ENCODE data around the gene DNM3. TPM values are rescaled to one million over a fixed set of nuclear protein-coding genes. Genes with fewer than 3 reads are reported as not detected.

DNM3 gene
- total RNA-seq, 1 experiment from 2014 or later = 1.2 TPM

DNA sequence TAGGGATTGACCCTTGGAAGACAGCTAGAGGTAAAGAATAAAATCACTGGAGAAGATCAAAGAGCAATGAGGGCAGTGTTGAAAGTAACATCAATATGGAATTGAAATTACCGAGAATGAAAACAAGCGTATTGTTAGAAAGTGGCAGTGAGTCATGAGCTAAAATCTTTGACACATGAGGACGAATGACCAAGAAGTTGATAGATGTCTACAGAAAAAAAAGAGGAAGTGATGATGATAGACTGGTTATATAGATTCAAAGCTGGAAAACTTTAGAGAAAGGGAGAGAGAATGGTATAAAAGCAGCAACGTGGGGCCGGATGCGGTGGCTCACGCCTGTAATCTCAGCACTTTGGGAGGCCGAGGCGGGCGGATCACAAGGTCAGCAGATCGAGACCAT is 12.5 kb upstream of the DNM3 start:
- H3K27me3 Mint-ChIP-seq (ENCODE audit: unreplicated experiment) = peaks cover 41% of the 10 kb centered on the region
- H3K36me3 Mint-ChIP-seq (ENCODE audit: insufficient read depth, unreplicated experiment) = no peaks in the 10 kb centered on the region
- DNase-seq = no peak
- CTCF ChIA-PET = interaction anchor here (0.8 kb wide), 1 partner anchor 12 kb away, joined by 3 read pairs; no protein-coding TSS in a partner anchor
- H3K27ac Mint-ChIP-seq (ENCODE audit: unreplicated experiment) = no peak overlapping the region
- peaks cover 22% of the 10 kb centered on the region for H3K9me3 Mint-ChIP-seq (ENCODE audit: low read depth, unreplicated experiment)
- H3K4me3 Mint-ChIP-seq (ENCODE audit: low read depth, unreplicated experiment) = no peak overlapping the region
- BruUV-seq (replicated peaks) = no TSS peak
- intact Hi-C loops (cut with micrococcal nuclease; ENCODE audit: unreplicated experiment) = no loop called here
- H3K4me1 Mint-ChIP-seq (ENCODE audit: low read depth, unreplicated experiment) = no peaks in the 10 kb centered on the region
- TF ChIP-seq, protein P1, sequence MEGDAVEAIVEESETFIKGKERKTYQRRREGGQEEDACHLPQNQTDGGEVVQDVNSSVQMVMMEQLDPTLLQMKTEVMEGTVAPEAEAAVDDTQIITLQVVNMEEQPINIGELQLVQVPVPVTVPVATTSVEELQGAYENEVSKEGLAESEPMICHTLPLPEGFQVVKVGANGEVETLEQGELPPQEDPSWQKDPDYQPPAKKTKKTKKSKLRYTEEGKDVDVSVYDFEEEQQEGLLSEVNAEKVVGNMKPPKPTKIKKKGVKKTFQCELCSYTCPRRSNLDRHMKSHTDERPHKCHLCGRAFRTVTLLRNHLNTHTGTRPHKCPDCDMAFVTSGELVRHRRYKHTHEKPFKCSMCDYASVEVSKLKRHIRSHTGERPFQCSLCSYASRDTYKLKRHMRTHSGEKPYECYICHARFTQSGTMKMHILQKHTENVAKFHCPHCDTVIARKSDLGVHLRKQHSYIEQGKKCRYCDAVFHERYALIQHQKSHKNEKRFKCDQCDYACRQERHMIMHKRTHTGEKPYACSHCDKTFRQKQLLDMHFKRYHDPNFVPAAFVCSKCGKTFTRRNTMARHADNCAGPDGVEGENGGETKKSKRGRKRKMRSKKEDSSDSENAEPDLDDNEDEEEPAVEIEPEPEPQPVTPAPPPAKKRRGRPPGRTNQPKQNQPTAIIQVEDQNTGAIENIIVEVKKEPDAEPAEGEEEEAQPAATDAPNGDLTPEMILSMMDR (IDR thresholded peaks at IDR 0.05; ENCODE audit: unreplicated experiment) = no peak

DNA sequence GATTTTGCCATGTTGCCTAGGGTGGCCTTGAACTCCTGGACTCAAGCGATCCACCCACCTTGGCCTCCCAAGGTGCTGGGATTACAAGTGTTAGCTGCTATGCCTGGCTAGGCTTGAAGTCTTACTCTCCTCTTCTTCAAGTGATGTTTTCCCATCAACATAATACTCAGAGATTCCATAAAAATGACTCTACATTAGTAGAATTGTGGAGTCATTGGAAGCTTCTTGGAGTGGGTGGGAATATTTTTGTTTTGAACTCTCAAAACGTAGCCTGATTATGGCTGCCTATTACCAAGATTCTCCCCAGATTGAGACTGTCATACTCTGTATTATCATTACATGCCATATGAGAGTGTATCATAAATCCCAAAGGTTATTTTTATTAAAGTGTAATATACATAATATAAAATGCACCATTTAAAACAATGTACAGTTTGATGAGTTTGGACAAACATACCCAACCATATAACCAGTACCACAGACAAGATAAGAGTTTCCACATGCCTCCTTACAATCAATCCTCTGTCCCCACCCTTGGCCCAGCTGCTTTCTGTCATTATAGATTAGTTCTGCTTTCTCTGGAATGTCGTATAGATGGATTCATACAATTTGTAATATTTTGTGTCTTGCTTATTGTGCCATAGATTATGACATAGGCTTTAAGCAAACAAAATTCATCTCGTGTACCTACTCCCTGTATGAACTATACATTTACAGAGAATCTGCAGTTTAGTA is 8.0 kb upstream of the DNM3 start:
- TF ChIP-seq, protein P1 (IDR thresholded peaks at IDR 0.05; ENCODE audit: unreplicated experiment) = no peak
- DNase-seq = no peak
- CTCF ChIA-PET = no interaction called here
- Mint-ChIP-seq H3K27ac (ENCODE audit: unreplicated experiment) (no peak overlapping the region), H3K27me3 (ENCODE audit: unreplicated experiment) (peaks cover 23% of the 10 kb centered on the region), H3K4me1 (ENCODE audit: low read depth, unreplicated experiment) (no peaks in the 10 kb centered on the region), H3K9me3 (ENCODE audit: low read depth, unreplicated experiment) (peaks cover 5% of the 10 kb centered on the region), H3K4me3 (ENCODE audit: low read depth, unreplicated experiment) (no peak overlapping the region), H3K36me3 (ENCODE audit: insufficient read depth, unreplicated experiment) (no peaks in the 10 kb centered on the region)
- BruUV-seq (replicated peaks) = no TSS peak
- intact Hi-C loops (cut with micrococcal nuclease; ENCODE audit: unreplicated experiment) = no loop called here

DNA sequence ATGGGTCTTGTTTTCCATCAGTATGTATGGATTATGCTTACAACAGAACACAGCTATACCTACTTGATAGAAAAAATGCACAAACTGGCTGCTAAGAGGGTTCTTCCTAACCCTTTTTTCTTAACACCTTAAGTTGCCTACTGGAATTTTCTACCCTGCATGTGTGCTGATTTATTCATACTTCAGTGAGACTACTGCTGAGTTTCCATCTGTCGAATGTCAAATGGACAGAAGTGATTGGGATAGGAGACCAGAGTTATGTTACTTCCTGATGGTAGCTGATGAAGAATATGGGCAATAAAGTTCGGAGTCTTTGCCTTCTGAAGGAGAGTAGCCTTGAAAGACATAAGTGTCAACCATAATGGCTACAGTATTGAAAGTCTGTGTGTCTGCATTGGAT is 6.5 kb upstream of the DNM3 start:
- TF ChIP-seq, protein P1 (IDR thresholded peaks at IDR 0.05; ENCODE audit: unreplicated experiment) = no peak
- no peaks in the 10 kb centered on the region for H3K4me1 Mint-ChIP-seq (ENCODE audit: low read depth, unreplicated experiment)
- no peaks in the 10 kb centered on the region for H3K36me3 Mint-ChIP-seq (ENCODE audit: insufficient read depth, unreplicated experiment)
- H3K27me3 Mint-ChIP-seq (ENCODE audit: unreplicated experiment) = peaks cover 29% of the 10 kb centered on the region
- DNase-seq = no peak
- intact Hi-C loops (cut with micrococcal nuclease; ENCODE audit: unreplicated experiment) = no loop called here
- H3K27ac Mint-ChIP-seq (ENCODE audit: unreplicated experiment) = no peak overlapping the region
- no peaks in the 10 kb centered on the region for H3K9me3 Mint-ChIP-seq (ENCODE audit: low read depth, unreplicated experiment)
- BruUV-seq (replicated peaks) = no TSS peak
- CTCF ChIA-PET = no interaction called here
- no peak overlapping the region for H3K4me3 Mint-ChIP-seq (ENCODE audit: low read depth, unreplicated experiment)

DNA sequence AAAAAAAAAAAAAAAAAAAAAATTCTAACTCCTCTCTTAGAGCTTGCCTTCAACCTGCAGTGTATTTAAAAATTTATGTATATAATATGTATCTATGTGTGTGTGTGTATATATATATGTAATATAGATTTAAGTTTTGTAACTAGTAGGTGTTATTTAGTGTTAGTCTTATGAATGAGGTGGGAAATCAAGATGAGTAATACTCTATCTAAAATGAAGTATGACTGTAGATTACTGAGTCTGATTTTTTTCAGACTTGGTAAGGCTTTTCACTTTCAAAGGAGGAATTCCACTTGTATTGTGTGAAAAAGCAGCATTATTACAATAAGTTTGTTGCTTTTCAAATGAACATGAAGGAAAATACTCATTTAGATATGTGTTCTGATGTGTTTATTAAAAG is 5.4 kb upstream of the DNM3 start:
- TF ChIP-seq, protein P1 (IDR thresholded peaks at IDR 0.05; ENCODE audit: unreplicated experiment) = no peak
- H3K4me3 Mint-ChIP-seq (ENCODE audit: low read depth, unreplicated experiment) = no peak overlapping the region
- CTCF ChIA-PET = no interaction called here
- BruUV-seq (replicated peaks) = no TSS peak
- peaks cover 6% of the 10 kb centered on the region for H3K36me3 Mint-ChIP-seq (ENCODE audit: insufficient read depth, unreplicated experiment)
- intact Hi-C loops (cut with micrococcal nuclease; ENCODE audit: unreplicated experiment) = no loop called here
- peaks cover 39% of the 10 kb centered on the region for H3K27me3 Mint-ChIP-seq (ENCODE audit: unreplicated experiment)
- H3K9me3 Mint-ChIP-seq (ENCODE audit: low read depth, unreplicated experiment) = no peaks in the 10 kb centered on the region
- peaks cover 6% of the 10 kb centered on the region for H3K4me1 Mint-ChIP-seq (ENCODE audit: low read depth, unreplicated experiment)
- no peak overlapping the region for H3K27ac Mint-ChIP-seq (ENCODE audit: unreplicated experiment)
- no peak for DNase-seq
